Neural progenitor cell (in vitro differentiated cells): Measurements from ENCODE around the gene ACVR1.

Experiments
- EZH2 ChIP-seq: fragments of 200-600 bp; sonication (generic); IDR thresholded peaks from 2 replicates; pipeline ENCODE4 v1.6.1; 2017; ENCODE audit warnings: antibody characterized with exemption, mild to moderate bottlenecking, moderate library complexity
- EZH2phosphoT487 ChIP-seq: fragments of 200-600 bp; sonication (generic); IDR thresholded peaks from 2 replicates; pipeline ENCODE4 v1.6.1; 2017; ENCODE audit warnings: antibody characterized with exemption
- TF ChIP-seq, protein P1 (sequence below): fragments of 200-600 bp; sonication (generic); IDR thresholded peaks from 2 replicates; pipeline ENCODE4 v1.5.1; 2017; ENCODE audit warnings: antibody characterized with exemption, mild to moderate bottlenecking

DNA sequence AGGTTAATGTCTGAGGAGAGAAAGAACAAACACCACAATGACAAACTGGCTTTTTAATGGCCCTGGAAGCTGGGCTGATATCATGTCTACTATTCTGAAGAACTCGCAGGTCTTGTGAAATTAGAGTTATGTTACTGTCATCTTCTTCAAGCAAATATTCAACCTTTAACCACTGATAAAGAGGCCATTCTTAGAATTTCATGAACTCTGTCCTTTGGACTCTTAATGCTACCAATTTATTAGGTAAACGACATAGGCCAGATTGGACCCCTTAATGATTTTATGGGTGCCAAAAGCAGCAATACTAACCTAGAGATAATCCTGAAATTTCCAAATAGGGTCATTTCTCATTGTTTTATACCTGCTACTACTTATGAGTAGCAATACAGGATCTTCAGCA lies 138.5 kb downstream of the ACVR1 start:
- TF ChIP-seq, protein P1, sequence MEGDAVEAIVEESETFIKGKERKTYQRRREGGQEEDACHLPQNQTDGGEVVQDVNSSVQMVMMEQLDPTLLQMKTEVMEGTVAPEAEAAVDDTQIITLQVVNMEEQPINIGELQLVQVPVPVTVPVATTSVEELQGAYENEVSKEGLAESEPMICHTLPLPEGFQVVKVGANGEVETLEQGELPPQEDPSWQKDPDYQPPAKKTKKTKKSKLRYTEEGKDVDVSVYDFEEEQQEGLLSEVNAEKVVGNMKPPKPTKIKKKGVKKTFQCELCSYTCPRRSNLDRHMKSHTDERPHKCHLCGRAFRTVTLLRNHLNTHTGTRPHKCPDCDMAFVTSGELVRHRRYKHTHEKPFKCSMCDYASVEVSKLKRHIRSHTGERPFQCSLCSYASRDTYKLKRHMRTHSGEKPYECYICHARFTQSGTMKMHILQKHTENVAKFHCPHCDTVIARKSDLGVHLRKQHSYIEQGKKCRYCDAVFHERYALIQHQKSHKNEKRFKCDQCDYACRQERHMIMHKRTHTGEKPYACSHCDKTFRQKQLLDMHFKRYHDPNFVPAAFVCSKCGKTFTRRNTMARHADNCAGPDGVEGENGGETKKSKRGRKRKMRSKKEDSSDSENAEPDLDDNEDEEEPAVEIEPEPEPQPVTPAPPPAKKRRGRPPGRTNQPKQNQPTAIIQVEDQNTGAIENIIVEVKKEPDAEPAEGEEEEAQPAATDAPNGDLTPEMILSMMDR = no peak
- TF ChIP-seq EZH2 (no peak), EZH2phosphoT487 (no peak)
